ENCODE data around the gene HS3ST6. TPM values are rescaled to one million over a fixed set of nuclear protein-coding genes. Genes with fewer than 3 reads are reported as not detected.

HS3ST6 gene
- total RNA-seq, 2 experiments from 2014 or later, result not detected

- H3K9me3 ChIP-seq (ENCODE audit: low read length), result no peaks in the 10 kb centered on the region
- DNase-seq (ENCODE audit: low spot score), result no peak
- peaks cover 2% of the 10 kb centered on the region for H3K4me1 ChIP-seq (ENCODE audit: insufficient read depth, low read length, poor library complexity, severe bottlenecking)
- POLR2A ChIA-PET, result no interaction called here
- H2AFZ ChIP-seq (ENCODE audit: low read length), result no peak overlapping the region
- no peaks in the 10 kb centered on the region for H3K79me2 ChIP-seq (ENCODE audit: insufficient read depth, low read depth, low read length)
- no peak overlapping the region for H3K27ac ChIP-seq (ENCODE audit: low read depth, low read length, poor library complexity, severe bottlenecking)
- H4K20me1 ChIP-seq (ENCODE audit: insufficient read depth, low read length), result no peaks in the 10 kb centered on the region
- no peak for TF ChIP-seq CTCF (conservative IDR thresholded peaks at IDR 0.05; ENCODE audit: low read length)
- no peak for TF ChIP-seq EZH2phosphoT487 (IDR thresholded peaks at IDR 0.05; ENCODE audit: borderline replicate concordance, low read depth, low read length)
- intact Hi-C loops (cut with micrococcal nuclease; ENCODE audit: unreplicated experiment), result no loop called here
- no peak overlapping the region for H3K4me3 ChIP-seq (ENCODE audit: low read depth, low read length, poor library complexity, severe bottlenecking)
- BruUV-seq (replicated peaks), result no TSS peak
- H3K9me2 ChIP-seq (ENCODE audit: insufficient read depth, low read length), result no peaks in the 10 kb centered on the region
- CTCF ChIA-PET (ENCODE audit: unreplicated experiment), result no interaction called here
- H3K4me2 ChIP-seq (ENCODE audit: low read length), result no peak overlapping the region
- H3K36me3 ChIP-seq (ENCODE audit: insufficient read depth, low read length), result no peaks in the 10 kb centered on the region
These were observed 5.9 kb upstream of the HS3ST6 start for GRCh38 chr16:1924095-1924494.

- no peaks in the 10 kb centered on the region for H3K36me3 ChIP-seq (ENCODE audit: insufficient read depth, low read length)
- no peak overlapping the region for H3K4me3 ChIP-seq (ENCODE audit: low read depth, low read length, poor library complexity, severe bottlenecking)
- intact Hi-C loops (cut with micrococcal nuclease; ENCODE audit: unreplicated experiment), result no loop called here
- no peaks in the 10 kb centered on the region for H3K9me2 ChIP-seq (ENCODE audit: insufficient read depth, low read length)
- no peaks in the 10 kb centered on the region for H3K9me3 ChIP-seq (ENCODE audit: low read length)
- no peak for DNase-seq (ENCODE audit: low spot score)
- TF ChIP-seq CTCF (conservative IDR thresholded peaks at IDR 0.05; ENCODE audit: low read length) (peak; percentile 32; the same call in 1 of the 2 replicates), EZH2phosphoT487 (IDR thresholded peaks at IDR 0.05; ENCODE audit: borderline replicate concordance, low read depth, low read length) (no peak)
- CTCF ChIA-PET (ENCODE audit: unreplicated experiment), result no interaction called here
- H3K4me1 ChIP-seq (ENCODE audit: insufficient read depth, low read length, poor library complexity, severe bottlenecking), result peaks cover 2% of the 10 kb centered on the region
- BruUV-seq (replicated peaks), result no TSS peak
- POLR2A ChIA-PET, result no interaction called here
- H3K27ac ChIP-seq (ENCODE audit: low read depth, low read length, poor library complexity, severe bottlenecking), result no peak overlapping the region
- H3K4me2 ChIP-seq (ENCODE audit: low read length), result no peak overlapping the region
- H2AFZ ChIP-seq (ENCODE audit: low read length), result no peak overlapping the region
- no peaks in the 10 kb centered on the region for H4K20me1 ChIP-seq (ENCODE audit: insufficient read depth, low read length)
- no peaks in the 10 kb centered on the region for H3K79me2 ChIP-seq (ENCODE audit: insufficient read depth, low read depth, low read length)
These were observed 5.3 kb upstream of the HS3ST6 start for GRCh38 chr16:1923299-1924034.

- H3K4me1 ChIP-seq (ENCODE audit: insufficient read depth, low read length, poor library complexity, severe bottlenecking), result peaks cover 2% of the 10 kb centered on the region
- TF ChIP-seq CTCF (conservative IDR thresholded peaks at IDR 0.05; ENCODE audit: low read length) (no peak), EZH2phosphoT487 (IDR thresholded peaks at IDR 0.05; ENCODE audit: borderline replicate concordance, low read depth, low read length) (no peak)
- no peak overlapping the region for H3K4me3 ChIP-seq (ENCODE audit: low read depth, low read length, poor library complexity, severe bottlenecking)
- ChIA-PET CTCF (ENCODE audit: unreplicated experiment) (no interaction called here), POLR2A (no interaction called here)
- no peak for DNase-seq (ENCODE audit: low spot score)
- no peaks in the 10 kb centered on the region for H3K36me3 ChIP-seq (ENCODE audit: insufficient read depth, low read length)
- no TSS peak for BruUV-seq (replicated peaks)
- H4K20me1 ChIP-seq (ENCODE audit: insufficient read depth, low read length), result no peaks in the 10 kb centered on the region
- H3K27ac ChIP-seq (ENCODE audit: low read depth, low read length, poor library complexity, severe bottlenecking), result no peak overlapping the region
- H3K9me3 ChIP-seq (ENCODE audit: low read length), result no peaks in the 10 kb centered on the region
- no peaks in the 10 kb centered on the region for H3K79me2 ChIP-seq (ENCODE audit: insufficient read depth, low read depth, low read length)
- intact Hi-C loops (cut with micrococcal nuclease; ENCODE audit: unreplicated experiment), result no loop called here
- H3K4me2 ChIP-seq (ENCODE audit: low read length), result no peak overlapping the region
- no peaks in the 10 kb centered on the region for H3K9me2 ChIP-seq (ENCODE audit: insufficient read depth, low read length)
- no peak overlapping the region for H2AFZ ChIP-seq (ENCODE audit: low read length)
These were observed 4.1 kb upstream of the HS3ST6 start for GRCh38 chr16:1922357-1922756.

Data from OCI-LY7 (cell line).